Right lobe of liver (tissue), 4 donors: Measurements from ENCODE around the gene ACTN4.

ENCODE experiments used
- CTCF ChIP-seq, 4 donors: fragments of 200-600 bp in 3 of 4; fragments of 450-650 bp in 1 of 4; IDR thresholded peaks; one replicate each; pipeline versions ENCODE4 v1.5.1 to v1.8.0; 2016 to 2022; ENCODE audit warnings: antibody characterized with exemption in 4 of 4, mild to moderate bottlenecking in 2 of 4
- POLR2A ChIP-seq: fragments of 450-650 bp; IDR thresholded peaks from one replicate; pipeline ENCODE4 v1.6.1; 2017; ENCODE audit warnings: antibody characterized with exemption, mild to moderate bottlenecking
- donor health status: DM: no; HTN: no; CAD: no.
- donor health status: DM: no; HTN: no; CAD: no.
- donor health status: DM: no; HTN: yes; CAD: no.

- TF ChIP-seq CTCF (IDR thresholded peaks at IDR 0.05), result no peak
- no peak for TF ChIP-seq POLR2A
These were observed 49.7 kb downstream of the ACTN4 start for GRCh38 chr19:38697197-38697596.
